ENCODE data around the gene SMIM23.

SMIM23 gene

DNA sequence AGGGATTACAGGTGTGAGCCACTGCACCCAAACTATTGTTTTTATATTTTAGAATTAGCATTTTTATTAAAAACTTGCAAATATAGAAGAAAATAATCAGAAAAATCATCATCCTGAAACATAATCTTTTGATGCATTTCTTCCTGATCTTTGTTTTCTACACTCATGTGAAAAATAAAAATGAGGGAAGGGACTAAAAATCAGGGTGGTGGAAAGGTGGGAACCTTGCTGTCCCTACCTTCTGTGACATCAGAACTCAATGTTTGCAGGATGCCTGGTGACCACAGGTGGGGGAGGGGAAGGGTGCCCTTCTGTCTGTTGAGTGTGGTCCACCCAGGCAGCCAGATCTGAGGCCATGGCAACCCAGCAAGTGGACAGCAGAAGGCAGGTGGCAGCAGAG, at the start of gene SMIM23:
TSS of gene SMIM23 (plus strand) at position 301 of the 400 bp plus-strand sequence. CDS start at position 356, 55 bp downstream.
- DNase-seq (ENCODE audit: extremely low spot score, insufficient read length, low read depth) = no peak
- no peak for FAIRE-seq

- DNase-seq (ENCODE audit: extremely low spot score, insufficient read length, low read depth) = no peak
- no peak for FAIRE-seq
Measured at GRCh38 chr5:171736976-171737891, 48.4 kb upstream of the SMIM23 start.

GRCh38 chr5:171738501-171738900, 47.1 kb upstream of the SMIM23 start:
- FAIRE-seq (no peak), DNase-seq (ENCODE audit: extremely low spot score, insufficient read length, low read depth) (no peak)

DNA sequence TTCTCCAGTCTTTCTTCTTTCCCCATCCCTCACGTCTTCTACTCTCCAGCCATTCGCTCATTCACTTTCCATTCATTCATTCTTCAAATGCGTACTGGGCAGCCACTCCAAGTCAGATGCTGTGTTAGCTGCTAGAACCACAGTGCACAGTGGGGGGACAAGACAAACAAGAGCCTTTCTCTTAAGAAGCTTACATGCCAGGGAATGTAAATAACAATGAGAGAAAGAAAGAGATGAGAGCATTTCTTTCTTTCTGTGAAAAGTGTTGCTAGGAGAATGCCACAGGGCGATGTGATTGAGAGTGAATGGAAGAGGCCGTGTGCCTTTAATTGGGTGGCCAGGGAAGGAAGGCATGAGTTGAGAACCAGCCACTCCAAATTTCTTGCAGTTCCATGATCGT, 46.3 kb upstream of the SMIM23 start:
- FAIRE-seq = no peak
- no peak for DNase-seq (ENCODE audit: extremely low spot score, insufficient read length, low read depth)

DNA sequence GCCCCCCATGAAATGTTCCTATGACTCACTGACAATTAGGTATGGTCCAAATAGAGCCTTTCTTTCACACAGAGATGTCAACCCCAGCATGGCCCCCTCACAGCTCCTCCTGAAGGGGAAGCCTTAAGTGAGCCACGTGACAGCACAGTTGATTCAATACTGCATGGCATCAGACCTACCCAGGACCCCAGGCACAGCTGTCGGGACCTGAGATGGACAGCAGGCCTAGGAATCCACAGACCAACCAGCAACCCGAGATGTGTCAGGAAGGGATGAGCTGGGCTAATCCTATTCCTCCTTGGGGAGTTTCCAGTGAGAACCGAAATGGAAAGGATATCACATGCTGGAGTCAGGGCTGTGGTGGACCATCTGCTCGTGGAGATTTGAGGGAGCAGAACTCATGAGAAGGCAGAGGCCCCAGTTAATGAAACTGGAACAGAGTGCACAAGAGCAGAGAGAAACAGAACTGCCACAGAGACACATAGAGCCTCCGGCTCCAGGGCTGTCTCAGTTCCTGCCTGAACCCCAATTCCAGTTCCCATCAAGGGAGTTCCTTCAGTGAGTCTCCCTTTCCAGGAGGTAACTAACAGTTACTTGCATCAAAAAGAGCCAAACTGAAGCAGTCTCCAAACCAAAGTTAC, 42.1 kb upstream of the SMIM23 start:
- FAIRE-seq (no peak), DNase-seq (ENCODE audit: extremely low spot score, insufficient read length, low read depth) (no peak)

DNA sequence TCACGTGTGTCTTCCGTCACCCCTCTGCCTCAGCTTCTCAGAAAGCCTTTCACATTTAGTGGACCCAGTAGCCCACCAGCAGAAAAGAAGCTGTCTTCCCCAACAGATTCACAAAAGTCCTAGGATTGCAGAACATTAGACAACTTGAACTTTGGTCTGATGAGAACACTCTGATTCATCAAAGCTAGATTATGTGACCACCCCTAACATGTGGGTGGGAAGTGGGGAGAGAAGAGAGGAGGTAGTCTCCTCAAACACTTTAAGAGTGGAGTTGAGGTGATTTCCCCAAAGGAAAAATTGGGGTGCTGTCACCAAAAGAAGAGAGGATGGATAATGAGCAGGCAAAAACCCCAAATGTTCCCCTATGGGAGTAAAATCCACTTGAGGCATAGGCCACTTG, 41.4 kb upstream of the SMIM23 start:
- FAIRE-seq (no peak), DNase-seq (ENCODE audit: extremely low spot score, insufficient read length, low read depth) (no peak)

DNA sequence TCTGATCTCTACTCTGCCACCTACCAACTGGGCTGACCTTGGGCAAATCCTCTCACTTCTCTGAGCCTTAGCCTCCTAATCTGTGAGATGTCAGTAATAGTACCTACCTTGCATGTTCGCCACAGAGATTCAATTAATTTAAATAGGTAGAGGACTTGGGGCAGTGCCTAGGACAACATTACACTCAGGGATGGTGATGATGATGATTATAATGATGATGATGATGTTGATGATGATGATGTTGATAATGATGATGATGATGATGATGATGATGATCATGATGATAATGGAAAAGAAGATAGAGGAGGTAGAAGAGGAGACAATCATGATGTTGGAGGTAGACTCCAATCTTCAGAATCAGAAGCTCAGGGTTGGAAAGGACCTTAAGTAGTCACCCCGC, 40.7 kb upstream of the SMIM23 start:
- DNase-seq (ENCODE audit: extremely low spot score, insufficient read length, low read depth) = no peak
- FAIRE-seq = no peak

DNA sequence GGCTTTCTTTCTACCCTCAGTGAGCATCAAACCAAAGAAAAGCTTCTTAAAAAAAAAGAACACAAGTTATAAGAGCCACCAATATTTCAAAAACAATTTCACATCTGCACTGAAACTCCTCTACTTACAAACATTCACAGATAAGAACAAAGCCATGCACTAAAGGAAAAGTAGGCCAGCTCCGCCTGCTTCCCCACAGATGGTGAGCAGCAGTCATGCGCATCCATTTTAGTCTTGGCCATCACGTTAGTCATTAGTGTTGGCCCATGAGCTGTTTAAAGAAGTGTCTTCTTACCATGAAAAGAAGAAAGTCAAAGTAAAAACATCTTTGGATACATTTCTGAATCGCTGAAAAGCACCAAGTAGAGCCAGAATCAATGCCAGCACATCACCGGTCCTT, 40.0 kb upstream of the SMIM23 start:
- no peak for FAIRE-seq
- no peak for DNase-seq (ENCODE audit: extremely low spot score, insufficient read length, low read depth)

DNA sequence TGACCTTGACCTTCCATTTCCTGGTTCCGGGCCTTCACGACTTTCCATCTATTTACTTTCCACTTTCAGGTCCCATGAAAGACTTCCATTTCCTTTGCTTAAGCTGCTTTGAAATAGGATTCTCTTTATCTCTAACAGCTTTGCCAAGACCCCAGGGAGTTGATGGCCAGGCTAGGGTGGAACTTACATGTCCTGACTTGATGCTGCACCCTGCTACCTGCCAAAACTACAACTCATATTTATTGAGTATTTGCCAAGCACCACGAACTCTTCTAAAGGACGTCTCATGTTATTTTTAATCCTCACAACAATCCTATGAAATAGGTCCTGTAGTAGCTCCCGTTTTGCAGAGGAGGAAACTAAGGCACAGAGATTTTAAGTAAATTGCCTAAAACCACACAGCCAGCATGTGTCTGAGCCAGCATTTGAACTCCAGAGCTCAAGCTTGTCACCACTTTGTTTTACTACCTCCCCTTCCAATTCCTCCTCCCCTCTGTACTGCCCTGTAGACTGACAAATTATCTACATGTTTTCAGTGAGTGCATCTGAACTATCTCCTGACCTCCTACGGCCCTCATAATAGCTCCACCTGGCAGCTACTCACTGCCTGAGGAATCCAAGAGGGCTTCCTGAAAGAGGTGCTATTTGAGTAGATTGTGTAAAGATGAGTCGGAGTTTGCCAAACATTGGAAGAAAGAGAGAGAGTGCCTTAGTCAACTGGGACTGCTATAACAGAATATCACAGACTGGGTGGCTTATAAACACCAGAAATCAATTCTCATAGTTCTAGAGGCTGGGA, 38.4 kb upstream of the SMIM23 start:
- no peak for FAIRE-seq
- no peak for DNase-seq (ENCODE audit: extremely low spot score, insufficient read length, low read depth)

- FAIRE-seq (no peak), DNase-seq (ENCODE audit: extremely low spot score, insufficient read length, low read depth) (no peak)
Measured at GRCh38 chr5:171748720-171749119, 36.9 kb upstream of the SMIM23 start.

DNA sequence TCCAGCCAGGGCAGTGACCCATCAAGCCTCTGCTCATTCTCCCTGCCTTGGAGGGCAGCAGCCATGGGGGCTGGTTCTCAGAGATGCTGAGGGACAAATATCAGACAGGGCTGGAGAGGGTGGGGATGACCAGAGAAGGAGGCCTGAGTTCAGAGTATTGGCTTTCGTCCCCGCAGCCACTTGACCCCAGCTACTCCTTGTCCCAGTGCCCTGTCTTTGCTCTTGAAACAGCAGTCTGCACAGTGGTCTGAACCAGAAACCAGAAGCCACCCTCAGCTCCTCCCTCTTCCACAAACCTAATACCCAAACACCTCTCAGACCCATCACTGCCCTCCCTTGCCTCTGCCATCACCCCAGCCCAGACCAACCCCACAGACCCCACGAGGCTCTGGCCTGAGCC, 36.3 kb upstream of the SMIM23 start:
- no peak for FAIRE-seq
- no peak for DNase-seq (ENCODE audit: extremely low spot score, insufficient read length, low read depth)

- no peak for DNase-seq (ENCODE audit: extremely low spot score, insufficient read length, low read depth)
- no peak for FAIRE-seq
Measured at GRCh38 chr5:171750311-171750788, 35.3 kb upstream of the SMIM23 start.

DNA sequence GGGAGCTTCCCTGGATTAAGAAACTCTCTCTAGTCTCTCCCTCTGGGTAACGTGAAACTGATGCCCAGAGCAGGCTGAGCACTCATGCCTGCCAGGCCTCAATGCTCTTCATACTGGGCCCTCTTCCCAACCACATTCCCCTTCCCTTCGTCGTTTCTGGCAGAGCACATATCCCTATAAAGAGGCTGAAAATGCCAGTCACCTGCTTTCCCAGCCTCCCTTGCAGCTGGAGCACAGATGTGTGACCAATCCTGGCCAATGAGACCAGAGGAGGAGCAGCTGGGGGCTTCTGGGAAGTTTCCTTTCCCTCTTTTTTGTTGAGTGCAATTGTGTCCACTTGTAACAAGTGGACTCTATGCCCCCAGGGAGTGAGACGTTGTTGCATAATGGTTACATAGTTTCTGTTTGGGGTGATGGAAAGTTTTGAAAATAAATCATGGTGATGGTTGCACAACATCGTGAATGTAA, 30.2 kb upstream of the SMIM23 start:
- FAIRE-seq = no peak
- no peak for DNase-seq (ENCODE audit: extremely low spot score, insufficient read length, low read depth)

DNA sequence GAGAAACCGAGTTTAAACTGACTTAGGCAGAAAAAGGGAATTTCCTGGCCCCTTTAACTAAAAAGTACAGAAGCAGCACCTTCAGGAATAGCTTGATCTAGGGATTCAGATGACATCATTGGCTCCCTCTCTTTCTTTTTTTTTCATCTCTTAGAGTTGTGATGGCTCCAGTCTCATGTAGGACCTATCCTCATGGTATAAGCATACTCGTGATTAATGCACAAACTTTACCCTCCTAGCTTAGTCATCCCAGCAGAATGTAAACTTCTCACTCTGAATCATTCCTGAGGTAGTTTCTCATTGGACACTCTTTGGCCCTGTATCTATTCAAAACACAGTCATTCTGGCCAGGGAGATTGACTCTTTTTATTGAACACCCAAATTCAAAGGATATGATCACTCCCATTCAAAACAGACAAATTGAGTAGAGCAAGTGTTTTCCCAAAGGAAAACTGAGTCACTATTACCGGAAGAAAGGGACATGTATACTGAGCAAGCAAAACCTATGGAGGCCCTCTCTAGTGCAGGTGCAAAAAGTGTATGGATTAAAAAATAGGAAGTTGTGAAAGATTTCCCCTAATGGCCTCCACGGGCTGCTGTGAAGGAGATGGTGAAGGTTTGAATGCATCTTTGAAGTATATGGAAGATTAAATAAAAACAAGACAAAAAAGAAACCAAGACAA, 27.6 kb upstream of the SMIM23 start:
- FAIRE-seq = no peak

GRCh38 chr5:171759777-171760176, 25.8 kb upstream of the SMIM23 start:
- DNase-seq (ENCODE audit: extremely low spot score, insufficient read length, low read depth) (no peak), FAIRE-seq (no peak)

More for the DNA sequence above, 27.6 kb upstream of the SMIM23 start:
- no peak for DNase-seq (ENCODE audit: extremely low spot score, insufficient read length, low read depth)

DNA sequence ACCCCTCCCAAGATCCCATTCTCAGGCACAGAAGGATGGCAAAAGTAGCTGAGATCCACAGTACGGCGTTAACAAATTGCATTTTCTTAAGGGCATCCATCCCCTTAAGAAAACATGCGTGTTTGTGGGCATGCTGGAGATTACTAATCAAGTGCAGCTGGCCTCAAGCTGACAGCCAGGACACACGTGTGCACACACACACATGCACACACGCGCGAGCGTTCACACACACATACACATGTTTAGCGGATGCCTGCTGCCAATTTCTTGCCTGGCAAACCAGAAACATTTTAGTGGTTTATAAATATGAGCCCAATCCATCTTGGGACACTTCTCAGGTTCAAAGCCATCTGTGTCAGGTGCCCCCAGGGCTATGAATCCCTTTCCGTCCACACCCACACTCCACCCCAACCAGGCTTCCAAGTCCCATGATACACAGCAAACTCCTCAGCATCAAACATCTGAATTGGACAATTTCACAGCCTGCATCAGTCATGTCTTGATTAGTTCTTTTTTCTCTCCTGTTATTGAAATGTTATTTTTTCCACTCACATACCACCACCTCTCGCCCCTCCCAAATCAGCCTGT, 23.5 kb upstream of the SMIM23 start:
- DNase-seq (ENCODE audit: extremely low spot score, insufficient read length, low read depth) (no peak), FAIRE-seq (no peak)

GRCh38 chr5:171762903-171763302, 22.7 kb upstream of the SMIM23 start:
- FAIRE-seq (no peak), DNase-seq (ENCODE audit: extremely low spot score, insufficient read length, low read depth) (no peak)

DNA sequence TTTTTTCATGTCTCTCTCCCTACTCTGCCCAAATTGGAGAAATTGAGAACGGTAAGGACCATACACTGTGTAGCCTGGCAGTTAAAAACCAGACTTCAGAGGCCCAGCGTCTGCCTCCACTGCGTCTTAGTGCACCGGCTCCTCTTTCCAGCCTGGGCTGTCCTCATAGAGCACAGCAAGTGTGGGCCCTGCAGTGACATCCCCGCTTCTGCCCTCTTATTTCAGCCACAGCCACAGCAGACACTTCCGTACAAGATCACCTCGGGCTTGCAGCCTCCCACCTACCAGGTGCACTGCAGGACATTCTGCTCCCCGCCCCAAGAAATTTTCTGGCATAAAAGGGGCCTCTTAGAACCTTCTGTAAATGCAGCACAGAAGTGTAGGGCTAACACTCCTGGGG, 21.4 kb upstream of the SMIM23 start:
- DNase-seq (ENCODE audit: extremely low spot score, insufficient read length, low read depth) (no peak), FAIRE-seq (no peak)

- no peak for FAIRE-seq
Measured at GRCh38 chr5:171766875-171767274, 18.7 kb upstream of the SMIM23 start.

More at GRCh38 chr5:171766875-171767274, 18.7 kb upstream of the SMIM23 start:
- DNase-seq (ENCODE audit: extremely low spot score, insufficient read length, low read depth) = no peak
